ENCODE results near the gene FAM78A.

GRCh38 chr9:131226226-131226625 is 50.1 kb downstream of the FAM78A start:
- TF ChIP-seq, protein P1, sequence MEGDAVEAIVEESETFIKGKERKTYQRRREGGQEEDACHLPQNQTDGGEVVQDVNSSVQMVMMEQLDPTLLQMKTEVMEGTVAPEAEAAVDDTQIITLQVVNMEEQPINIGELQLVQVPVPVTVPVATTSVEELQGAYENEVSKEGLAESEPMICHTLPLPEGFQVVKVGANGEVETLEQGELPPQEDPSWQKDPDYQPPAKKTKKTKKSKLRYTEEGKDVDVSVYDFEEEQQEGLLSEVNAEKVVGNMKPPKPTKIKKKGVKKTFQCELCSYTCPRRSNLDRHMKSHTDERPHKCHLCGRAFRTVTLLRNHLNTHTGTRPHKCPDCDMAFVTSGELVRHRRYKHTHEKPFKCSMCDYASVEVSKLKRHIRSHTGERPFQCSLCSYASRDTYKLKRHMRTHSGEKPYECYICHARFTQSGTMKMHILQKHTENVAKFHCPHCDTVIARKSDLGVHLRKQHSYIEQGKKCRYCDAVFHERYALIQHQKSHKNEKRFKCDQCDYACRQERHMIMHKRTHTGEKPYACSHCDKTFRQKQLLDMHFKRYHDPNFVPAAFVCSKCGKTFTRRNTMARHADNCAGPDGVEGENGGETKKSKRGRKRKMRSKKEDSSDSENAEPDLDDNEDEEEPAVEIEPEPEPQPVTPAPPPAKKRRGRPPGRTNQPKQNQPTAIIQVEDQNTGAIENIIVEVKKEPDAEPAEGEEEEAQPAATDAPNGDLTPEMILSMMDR (IDR thresholded peaks at IDR 0.05) = no peak
- TF ChIP-seq POLR2A (IDR thresholded peaks at IDR 0.05) = no peak
